SK-N-MC (cell line): Measurements from ENCODE around the gene TBC1D22B.

Experiments
- DNase-seq: peaks from one replicate; pipeline ENCODE4 v3.0.0-alpha.2; 2011; ENCODE audit warnings: low read depth, low spot score
- H3K27ac ChIP-seq: fragments of 200-600 bp; sonication (generic); 2 replicates; pipeline ENCODE4 v1.5.1; 2016; ENCODE audit warnings: mixed run types
- H3K36me3 ChIP-seq: fragments of 200-600 bp; sonication (generic); 2 replicates; pipeline ENCODE4 v1.6.1; 2017; ENCODE audit warnings: antibody characterized with exemption, low read length, mixed read lengths; ENCODE audit not compliant: insufficient read depth
- H3K4me3 ChIP-seq: fragments of 200-600 bp; sonication (generic); 2 replicates; pipeline ENCODE4 v1.5.1; 2016
- H3K9ac ChIP-seq: fragments of 200-600 bp; sonication (generic); 2 replicates; pipeline ENCODE4 v1.8.0; 2017; ENCODE audit warnings: mixed run types, mixed read lengths; ENCODE audit not compliant: insufficient read length
- H3K9me3 ChIP-seq: fragments of 200-600 bp; sonication (generic); 2 replicates; pipeline ENCODE4 v1.6.1; 2017; ENCODE audit warnings: low read depth, mild to moderate bottlenecking, antibody characterized with exemption, low read length, moderate library complexity, mixed read lengths
- EZH2 ChIP-seq: fragments of 200-600 bp; sonication (generic); IDR thresholded peaks from one replicate; pipeline ENCODE4 v1.6.1; 2017; ENCODE audit warnings: antibody characterized with exemption
- FOXP2 ChIP-seq: optimal IDR thresholded peaks from 2 replicates; pipeline ENCODE3; 2011; ENCODE audit warnings: mild to moderate bottlenecking, moderate library complexity; ENCODE audit not compliant: insufficient read depth; ENCODE audit errors: extremely low read length, control extremely low read depth
- POLR2AphosphoS5 ChIP-seq: IDR thresholded peaks from 2 replicates; pipeline ENCODE4 v1.6.1; 2012; ENCODE audit warnings: mild to moderate bottlenecking, low read depth, low read length, borderline replicate concordance

Gene TBC1D22B

GRCh38 chr6:37314487-37315156 is 57.0 kb downstream of the TBC1D22B start:
- H3K27ac ChIP-seq: no peak overlapping the region
- DNase-seq: no peak
- no peak overlapping the region for H3K4me3 ChIP-seq
- no peak overlapping the region for H3K9ac ChIP-seq
- peaks cover 31% of the 10 kb centered on the region for H3K36me3 ChIP-seq
- H3K9me3 ChIP-seq: no peaks in the 10 kb centered on the region
- TF ChIP-seq FOXP2 (no peak), EZH2 (no peak), POLR2AphosphoS5 (no peak)

- no peak for DNase-seq
- no peaks in the 10 kb centered on the region for H3K9me3 ChIP-seq
- no peak overlapping the region for H3K27ac ChIP-seq
- no peak for TF ChIP-seq POLR2AphosphoS5
- TF ChIP-seq EZH2: no peak
- TF ChIP-seq FOXP2: no peak
- no peak overlapping the region for H3K4me3 ChIP-seq
- H3K36me3 ChIP-seq: peaks cover 31% of the 10 kb centered on the region
- no peak overlapping the region for H3K9ac ChIP-seq
Measured at GRCh38 chr6:37315157-37315515, 57.6 kb downstream of the TBC1D22B start.

GRCh38 chr6:37316071-37316470 is 58.5 kb downstream of the TBC1D22B start:
- no peak for TF ChIP-seq FOXP2
- no peak for TF ChIP-seq POLR2AphosphoS5
- no peak for TF ChIP-seq EZH2
- H3K36me3 ChIP-seq: peaks cover 35% of the 10 kb centered on the region
- H3K4me3 ChIP-seq: no peak overlapping the region
- no peaks in the 10 kb centered on the region for H3K9me3 ChIP-seq
- no peak overlapping the region for H3K9ac ChIP-seq
- no peak for DNase-seq
- H3K27ac ChIP-seq: no peak overlapping the region

GRCh38 chr6:37317312-37318038 is 59.9 kb downstream of the TBC1D22B start:
- no peak overlapping the region for H3K27ac ChIP-seq
- H3K4me3 ChIP-seq: no peak overlapping the region
- no peaks in the 10 kb centered on the region for H3K9me3 ChIP-seq
- H3K36me3 ChIP-seq: peaks cover 35% of the 10 kb centered on the region
- H3K9ac ChIP-seq: no peak overlapping the region
- TF ChIP-seq POLR2AphosphoS5: no peak
- TF ChIP-seq EZH2: no peak
- TF ChIP-seq FOXP2: no peak
- DNase-seq: no peak

GRCh38 chr6:37319156-37319555 is 61.6 kb downstream of the TBC1D22B start:
- Histone ChIP-seq H3K4me3 (no peak overlapping the region), H3K36me3 (peaks cover 27% of the 10 kb centered on the region), H3K27ac (no peak overlapping the region), H3K9ac (no peak overlapping the region), H3K9me3 (no peaks in the 10 kb centered on the region)
- no peak for TF ChIP-seq FOXP2
- no peak for TF ChIP-seq EZH2
- no peak for TF ChIP-seq POLR2AphosphoS5
- DNase-seq: no peak

GRCh38 chr6:37319856-37320480 is 62.4 kb downstream of the TBC1D22B start:
- TF ChIP-seq POLR2AphosphoS5: no peak
- no peak for TF ChIP-seq EZH2
- no peak for TF ChIP-seq FOXP2
- Histone ChIP-seq H3K9ac (peak overlapping the region; percentile 30), H3K27ac (peak overlapping the region; percentile 56; the same call in 1 of the 2 replicates), H3K36me3 (peaks cover 25% of the 10 kb centered on the region), H3K4me3 (no peak overlapping the region), H3K9me3 (no peaks in the 10 kb centered on the region)
- DNase-seq: no peak

GRCh38 chr6:37320646-37321045 is 63.1 kb downstream of the TBC1D22B start:
- no peak overlapping the region for H3K4me3 ChIP-seq
- no peak for DNase-seq
- no peak for TF ChIP-seq EZH2
- no peak for TF ChIP-seq POLR2AphosphoS5
- no peak for TF ChIP-seq FOXP2
- peaks cover 23% of the 10 kb centered on the region for H3K36me3 ChIP-seq
- no peaks in the 10 kb centered on the region for H3K9me3 ChIP-seq
- H3K27ac ChIP-seq: peak overlapping the region; percentile 56
- H3K9ac ChIP-seq: peak overlapping the region; percentile 30

GRCh38 chr6:37321101-37321500 is 63.5 kb downstream of the TBC1D22B start:
- peaks cover 20% of the 10 kb centered on the region; the same call in 1 of the 2 replicates for H3K36me3 ChIP-seq
- no peak for DNase-seq
- H3K9ac ChIP-seq: no peak overlapping the region
- no peak for TF ChIP-seq POLR2AphosphoS5
- no peak for TF ChIP-seq FOXP2
- no peak for TF ChIP-seq EZH2
- no peaks in the 10 kb centered on the region for H3K9me3 ChIP-seq
- no peak overlapping the region for H3K4me3 ChIP-seq
- peak overlapping the region; percentile 56 for H3K27ac ChIP-seq
